Panc1 (cell line): ENCODE measurements around the gene DDX27.

ENCODE experiments used
- CTCF ChIP-seq: fragments of 450-650 bp; IDR thresholded peaks from 2 replicates; pipeline ENCODE4 v1.5.1; 2017; ENCODE audit warnings: mild to moderate bottlenecking
- POLR2AphosphoS5 ChIP-seq: IDR thresholded peaks from 2 replicates; pipeline ENCODE4 v1.6.1; 2012; ENCODE audit warnings: mild to moderate bottlenecking, low read depth, low read length, moderate library complexity

- no peak for TF ChIP-seq CTCF
- TF ChIP-seq POLR2AphosphoS5 = no peak
Measured at GRCh38 chr20:49247169-49247723, 28.0 kb downstream of the DDX27 start.
